HS-5 (cell line): ENCODE data around the gene CLEC2A.
"Not testable (repeated sequence)": the region's sequence is repeated elsewhere in the genome, so short reads cannot be mapped to it uniquely, and the experiment has no call there.

Source experiments
- DNase-seq: peaks from one replicate; pipeline ENCODE4 v3.0.0-alpha.2; 2012; ENCODE audit warnings: low read depth

The CLEC2A gene, protein sequence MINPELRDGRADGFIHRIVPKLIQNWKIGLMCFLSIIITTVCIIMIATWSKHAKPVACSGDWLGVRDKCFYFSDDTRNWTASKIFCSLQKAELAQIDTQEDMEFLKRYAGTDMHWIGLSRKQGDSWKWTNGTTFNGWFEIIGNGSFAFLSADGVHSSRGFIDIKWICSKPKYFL

DNA sequence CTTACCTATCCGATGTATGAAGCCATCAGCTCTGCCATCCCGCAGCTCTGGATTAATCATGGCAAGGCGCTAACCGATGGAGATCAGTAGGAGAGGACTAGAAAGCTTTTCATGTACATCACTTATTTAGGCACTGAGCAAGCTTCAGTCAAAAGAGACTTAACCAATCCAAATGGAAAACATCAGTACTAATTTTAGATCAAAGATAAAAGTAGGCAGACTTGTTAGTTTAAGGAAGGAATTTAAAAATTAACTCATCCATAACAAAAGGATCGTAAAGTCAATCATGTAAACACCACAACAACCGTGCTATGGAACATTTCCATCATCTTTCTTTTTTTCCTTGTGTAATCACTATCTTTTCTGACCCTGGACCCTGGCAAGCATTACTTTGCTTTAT, at the start of gene CLEC2A:
CLEC2A (minus strand) TSS at position 101 of the 400 bp plus-strand sequence; CDS start at position 60, 41 bp downstream.
- DNase-seq, result no peak

- DNase-seq, result no peak
Observed at GRCh38 chr12:9980126-9980525, 48.0 kb upstream of the CLEC2A start.

GRCh38 chr12:9977916-9978315, 45.7 kb upstream of the CLEC2A start:
- no peak for DNase-seq

GRCh38 chr12:9976626-9977025, 44.5 kb upstream of the CLEC2A start:
- DNase-seq, result not testable (repeated sequence)

DNA sequence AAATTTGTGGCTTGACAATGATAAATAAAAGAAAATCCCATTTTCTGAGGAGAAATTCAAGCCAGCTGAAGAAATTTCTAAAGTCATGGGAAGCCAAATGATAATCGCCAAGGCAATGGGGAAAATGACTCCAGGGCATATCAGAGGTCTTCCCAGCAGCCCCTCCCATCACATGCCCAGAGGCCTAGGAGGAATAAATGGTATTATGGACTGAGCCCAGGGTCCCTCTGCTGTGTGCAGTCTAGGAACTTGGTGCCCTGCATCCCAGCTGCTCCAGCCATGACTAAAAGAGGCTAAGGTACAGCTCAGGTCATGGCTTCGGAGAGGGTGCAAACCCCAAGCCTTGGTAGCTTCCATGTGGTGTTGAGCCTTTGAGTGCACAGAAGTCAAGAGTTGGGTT, 43.4 kb upstream of the CLEC2A start:
- DNase-seq, result no peak

DNA sequence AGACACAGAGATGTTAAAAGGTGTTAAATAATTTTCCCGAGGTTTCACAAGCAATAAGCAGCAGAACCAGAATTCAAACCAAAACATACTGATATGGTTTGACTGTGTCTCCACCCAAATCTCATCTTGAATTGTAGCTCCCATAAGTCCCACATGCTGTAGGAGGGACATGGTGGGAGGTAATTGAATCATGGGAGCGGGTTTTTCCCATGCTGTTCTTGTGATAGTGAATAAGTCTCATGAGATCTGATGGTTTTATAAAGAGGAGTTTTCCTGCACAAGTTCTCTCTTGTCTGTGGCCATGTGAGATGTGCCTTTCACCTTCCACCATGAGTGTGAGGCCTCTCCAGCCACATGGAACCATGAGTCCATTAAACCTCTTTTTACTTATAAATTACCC, 42.6 kb upstream of the CLEC2A start:
- not testable (repeated sequence) for DNase-seq

GRCh38 chr12:9973949-9974348, 41.8 kb upstream of the CLEC2A start:
- DNase-seq, result no peak

DNA sequence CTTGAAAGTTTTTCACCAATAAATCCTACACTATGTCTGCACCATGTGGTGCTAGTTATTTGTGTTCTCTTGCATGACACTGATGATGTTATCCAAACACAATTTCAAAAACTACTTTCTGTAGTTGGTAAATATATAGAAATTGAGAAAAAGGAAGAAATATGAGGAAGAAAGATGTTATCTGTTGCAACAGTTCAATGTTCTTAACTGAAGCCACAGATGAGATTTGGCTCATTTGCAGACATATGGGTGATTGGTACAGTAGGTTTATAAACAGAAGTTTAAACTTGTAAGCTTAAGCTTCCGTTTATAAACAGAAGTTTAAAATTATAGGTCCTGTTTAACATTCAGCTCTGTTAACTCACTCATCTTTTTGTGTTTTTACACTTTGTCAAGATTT, 39.0 kb upstream of the CLEC2A start, which contains the start of gene CLEC12A:
CLEC12A (plus strand) TSS at position 229 of the 400 bp plus-strand sequence. CDS start 188 bp downstream, outside the sequence.
- DNase-seq, result no peak

DNA sequence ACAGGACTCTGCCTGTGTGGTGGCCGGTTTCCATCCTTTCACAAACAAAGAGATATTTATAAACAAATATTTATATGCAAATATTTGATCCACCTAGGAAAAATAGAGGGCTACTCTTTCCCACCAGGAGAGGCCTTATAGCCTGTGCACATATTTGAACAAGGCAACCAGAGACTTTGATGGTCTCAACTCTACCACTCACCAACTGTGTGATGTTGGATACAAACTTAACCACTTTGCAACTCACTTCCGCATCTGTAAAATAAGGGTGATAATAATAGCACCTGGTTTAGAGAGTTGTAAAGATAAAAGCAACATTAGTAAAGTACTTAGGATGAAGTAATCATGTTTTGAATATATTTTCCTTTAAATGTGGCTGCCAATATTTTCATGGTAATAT, 37.5 kb upstream of the CLEC2A start:
- DNase-seq, result no peak

- DNase-seq, result no peak
Observed at GRCh38 chr12:9961901-9962300, 29.7 kb upstream of the CLEC2A start.

- DNase-seq, result no peak
Observed at GRCh38 chr12:9961106-9961505, 28.9 kb upstream of the CLEC2A start.

- no peak for DNase-seq
Observed at GRCh38 chr12:9960590-9960989, 28.4 kb upstream of the CLEC2A start.

- no peak for DNase-seq
Observed at GRCh38 chr12:9957834-9958233, 25.7 kb upstream of the CLEC2A start.

DNA sequence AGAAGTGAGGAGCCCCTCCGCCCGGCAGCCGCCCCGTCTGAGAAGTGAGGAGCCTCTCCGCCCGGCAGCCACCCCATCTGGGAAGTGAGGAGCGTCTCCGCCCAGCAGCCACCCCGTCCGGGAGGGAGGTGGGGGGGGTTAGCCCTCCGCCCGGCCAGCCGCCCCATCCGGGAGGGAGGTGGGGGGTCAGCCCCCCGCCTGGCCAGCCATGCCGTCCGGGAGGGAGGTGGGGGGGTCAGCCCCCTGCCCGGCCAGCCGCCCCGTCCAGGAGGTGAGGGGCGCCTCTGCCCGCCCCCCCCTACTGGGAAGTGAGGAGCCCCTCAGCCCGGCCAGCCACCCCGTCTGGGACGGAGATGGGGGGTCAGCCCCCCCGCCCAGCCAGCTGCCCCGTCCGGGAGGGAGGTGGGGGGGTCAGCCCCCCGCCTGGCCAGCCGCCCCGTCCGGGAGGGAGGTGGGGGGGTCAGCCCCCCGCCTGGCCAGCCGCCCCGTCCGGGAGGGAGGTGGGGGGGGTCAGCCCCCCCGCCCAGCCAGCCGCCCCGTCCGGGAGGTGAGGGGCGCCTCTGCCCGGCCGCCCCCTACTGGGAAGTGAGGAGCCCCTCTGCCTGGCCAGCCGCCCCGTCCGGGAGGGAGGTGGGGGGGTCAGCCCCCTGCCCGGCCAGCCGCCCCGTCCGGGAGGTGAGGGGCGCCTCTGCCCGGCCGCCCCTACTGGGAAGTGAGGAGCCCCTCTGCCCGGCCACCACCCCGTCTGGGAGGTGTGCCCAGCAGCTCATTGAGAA, 21.0 kb upstream of the CLEC2A start:
- not testable (repeated sequence) for DNase-seq

- DNase-seq, result no peak
Observed at GRCh38 chr12:9951026-9951675, 19.0 kb upstream of the CLEC2A start.

- no peak for DNase-seq
Observed at GRCh38 chr12:9948606-9949296, 16.6 kb upstream of the CLEC2A start.

DNA sequence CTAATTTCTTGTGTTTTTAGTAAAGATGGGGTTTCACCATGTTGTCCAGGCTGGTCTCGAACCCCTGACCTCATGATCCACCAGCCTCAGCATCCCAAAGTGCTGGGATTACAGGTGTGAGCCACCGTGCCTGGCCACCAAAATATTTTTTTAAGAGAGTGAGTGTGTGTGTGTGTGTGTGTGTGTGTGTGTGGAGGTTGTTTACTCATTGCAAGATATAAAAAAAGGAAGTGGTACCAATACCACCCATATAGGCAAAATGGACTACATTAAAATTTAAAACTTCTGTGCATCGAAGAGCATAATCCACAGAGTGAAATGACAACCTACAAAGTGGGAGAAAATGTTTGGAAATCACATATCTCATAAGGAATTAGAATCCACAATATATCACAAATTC, 15.5 kb upstream of the CLEC2A start:
- DNase-seq, result no peak

DNA sequence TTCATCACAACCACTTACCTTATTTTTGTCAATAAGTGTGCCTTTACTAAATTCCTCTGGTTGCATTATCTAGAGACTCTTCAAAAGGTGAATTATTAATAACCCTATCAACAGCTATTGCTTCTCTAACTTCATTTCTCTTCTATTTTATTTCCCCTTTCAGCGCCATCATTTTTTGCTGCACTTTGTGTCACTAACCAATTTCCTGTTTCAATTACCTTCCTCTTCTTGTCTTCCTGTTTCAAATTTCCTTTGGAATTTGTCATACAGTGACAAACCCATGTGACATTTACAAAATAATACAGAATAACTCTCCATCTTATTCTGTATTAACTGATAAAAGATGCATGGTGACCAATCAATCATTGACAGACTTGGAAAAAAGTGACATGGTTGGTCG, 12.2 kb upstream of the CLEC2A start:
- DNase-seq, result no peak

DNA sequence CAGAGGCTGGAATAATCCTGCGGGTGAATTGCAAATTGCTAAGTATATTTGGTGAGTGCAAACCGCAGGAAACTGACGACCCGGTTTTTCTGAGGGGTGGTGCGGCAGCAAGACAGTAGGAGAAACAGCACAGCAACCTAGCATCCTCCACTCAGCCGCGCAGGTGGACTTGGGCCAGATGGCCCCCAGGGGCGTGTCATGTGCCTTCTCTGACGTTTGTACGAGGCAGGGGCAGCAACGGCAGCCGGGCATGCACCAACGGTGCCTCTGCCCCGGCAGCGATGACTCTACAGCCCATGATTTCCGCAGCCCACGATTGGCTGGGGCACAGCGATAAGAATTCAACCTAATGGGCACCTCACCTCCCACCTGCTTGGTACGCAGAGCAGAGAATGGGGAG, 11.1 kb upstream of the CLEC2A start:
- DNase-seq, result no peak

DNA sequence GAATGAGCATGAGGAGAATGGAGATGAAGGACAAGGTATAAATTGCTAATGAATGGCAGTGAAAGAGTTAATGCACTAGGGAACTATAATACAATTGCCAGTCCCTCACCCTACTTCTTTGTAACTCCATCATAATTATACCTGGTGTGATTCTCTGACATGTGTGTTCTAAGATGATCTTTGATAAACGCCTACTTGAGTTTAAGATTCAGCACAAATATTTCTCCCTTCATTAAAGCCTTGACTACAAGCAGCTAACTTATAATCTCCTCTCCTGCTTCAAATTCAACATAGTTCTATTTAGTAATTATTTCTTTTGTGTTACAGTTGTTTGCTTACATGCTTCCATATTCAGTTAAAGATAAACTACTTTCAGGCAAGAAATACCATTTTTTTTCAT, 9.7 kb upstream of the CLEC2A start:
- DNase-seq, result no peak

DNA sequence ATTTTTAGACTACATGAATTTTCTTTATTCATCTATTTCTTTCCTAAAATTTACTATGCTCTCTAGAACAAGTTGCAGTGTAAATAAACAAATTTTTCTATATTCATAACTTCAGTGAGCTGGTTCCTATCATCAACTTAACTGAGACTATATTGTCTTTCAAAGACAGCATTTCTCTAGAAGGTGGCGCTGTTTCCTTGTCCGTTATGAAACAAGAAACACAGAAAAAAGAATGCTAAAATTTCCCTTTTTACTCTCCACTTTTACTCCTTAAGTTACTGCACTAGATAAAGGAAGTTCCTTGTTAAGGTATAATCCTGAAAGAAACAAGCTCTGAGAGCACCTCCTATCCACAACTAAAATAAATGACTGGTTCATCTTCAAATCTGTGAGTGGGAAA, 8.2 kb upstream of the CLEC2A start:
- DNase-seq, result no peak

DNA sequence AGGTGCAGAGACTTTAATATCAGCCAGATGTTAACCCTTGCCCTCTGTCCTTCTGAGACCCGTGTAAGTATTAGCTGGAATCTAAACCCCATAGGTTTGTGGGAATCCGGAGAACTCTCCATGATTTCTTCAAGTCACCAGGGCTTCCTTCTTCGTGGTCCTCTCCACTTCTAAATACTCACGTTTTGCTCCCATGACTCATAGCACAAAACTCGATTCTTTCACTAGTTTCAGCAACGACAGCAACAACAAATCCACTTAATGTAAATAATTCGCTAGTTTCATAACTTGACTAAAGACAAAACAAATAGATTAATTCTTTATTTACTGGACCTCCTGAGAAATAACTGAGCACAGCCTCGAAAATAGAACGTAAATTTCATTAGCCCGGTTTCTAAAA, 4.4 kb upstream of the CLEC2A start:
- DNase-seq, result no peak

DNA sequence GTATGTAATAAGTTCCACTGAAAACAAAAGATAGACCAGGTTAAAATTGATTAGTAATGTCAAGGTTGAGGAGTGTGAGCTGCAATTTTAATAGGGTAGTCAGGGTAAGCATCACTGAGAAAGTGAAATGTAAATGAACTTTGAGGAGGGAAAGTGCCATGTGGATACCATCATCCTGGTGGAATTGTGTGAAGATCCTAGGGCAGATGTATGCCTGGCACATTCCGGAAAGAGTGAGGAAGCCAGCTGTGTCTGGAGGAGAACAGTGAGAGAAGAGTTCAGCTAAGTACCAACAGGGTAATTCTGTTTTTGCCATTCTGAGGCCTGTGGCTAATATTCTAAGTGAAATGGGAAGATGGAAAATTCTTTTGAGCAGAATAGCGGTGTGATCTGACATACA, 2.9 kb upstream of the CLEC2A start:
- no peak for DNase-seq
